ENCODE measurements around the gene C14orf132.
"Not testable (repeated sequence)": the region's sequence is repeated elsewhere in the genome, so short reads cannot be mapped to it uniquely, and the experiment has no call there.

Gene C14orf132

GRCh38 chr14:96066976-96067375 is 27.8 kb downstream of the C14orf132 start:
- no peak for DNase-seq (ENCODE audit: low read depth)
- no peak for TF ChIP-seq CTCF (IDR thresholded peaks at IDR 0.05; ENCODE audit: low read depth, low read length, missing control alignments)
- H3K4me3 ChIP-seq (ENCODE audit: low read depth, low read length) = no peak overlapping the region

GRCh38 chr14:96067985-96068930 is 29.1 kb downstream of the C14orf132 start:
- no peak for TF ChIP-seq CTCF (IDR thresholded peaks at IDR 0.05; ENCODE audit: low read depth, low read length, missing control alignments)
- H3K4me3 ChIP-seq (ENCODE audit: low read depth, low read length) = no peak overlapping the region
- no peak for DNase-seq (ENCODE audit: low read depth)

GRCh38 chr14:96069421-96069820 is 30.3 kb downstream of the C14orf132 start:
- no peak for TF ChIP-seq CTCF (IDR thresholded peaks at IDR 0.05; ENCODE audit: low read depth, low read length, missing control alignments)
- no peak overlapping the region for H3K4me3 ChIP-seq (ENCODE audit: low read depth, low read length)
- DNase-seq (ENCODE audit: low read depth) = no peak

DNA sequence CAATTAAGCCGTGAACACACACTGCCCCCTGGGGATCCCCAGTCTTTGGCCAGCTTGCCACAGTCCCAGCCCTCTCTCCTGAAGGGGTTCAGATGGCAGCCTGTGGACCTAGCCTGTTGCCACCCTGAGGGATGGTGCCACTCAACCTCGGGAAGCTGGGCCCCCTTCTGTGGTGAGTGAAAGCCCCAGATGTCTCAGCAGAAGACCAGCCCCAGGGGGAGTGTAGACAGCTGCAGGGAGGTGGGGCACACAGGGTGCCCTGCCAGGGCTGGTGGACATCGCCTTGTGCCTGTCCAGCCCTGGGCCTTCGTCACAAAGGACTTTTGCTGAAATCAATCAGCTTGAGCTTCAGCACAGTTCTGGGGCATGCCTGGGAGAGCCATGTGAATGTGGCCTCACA is 32.4 kb downstream of the C14orf132 start:
- TF ChIP-seq CTCF (IDR thresholded peaks at IDR 0.05; ENCODE audit: low read depth, low read length, missing control alignments) = no peak
- no peak for DNase-seq (ENCODE audit: low read depth)
- H3K4me3 ChIP-seq (ENCODE audit: low read depth, low read length) = no peak overlapping the region

DNA sequence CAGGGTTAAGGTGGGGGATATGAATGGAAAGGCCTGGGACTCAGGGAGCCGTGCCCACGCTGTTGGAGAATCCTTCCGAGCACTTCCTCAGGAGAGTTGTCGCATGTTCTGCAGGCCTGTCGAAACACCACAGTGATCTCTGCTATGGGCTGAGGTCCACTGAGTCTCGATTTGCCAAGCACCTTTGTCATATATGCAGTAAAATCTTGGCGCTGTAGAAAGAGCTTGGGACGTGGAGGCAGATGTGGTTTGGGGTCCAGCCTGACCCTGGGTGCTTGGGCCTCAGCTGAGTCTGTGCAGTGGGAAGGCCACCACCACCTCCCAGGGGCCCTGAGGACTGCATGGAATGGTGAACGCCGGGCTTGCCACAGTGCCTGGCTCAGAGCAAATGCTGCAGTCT is 32.9 kb downstream of the C14orf132 start:
- H3K4me3 ChIP-seq (ENCODE audit: low read depth, low read length) = no peak overlapping the region
- DNase-seq (ENCODE audit: low read depth) = no peak
- TF ChIP-seq CTCF (IDR thresholded peaks at IDR 0.05; ENCODE audit: low read depth, low read length, missing control alignments) = no peak

DNA sequence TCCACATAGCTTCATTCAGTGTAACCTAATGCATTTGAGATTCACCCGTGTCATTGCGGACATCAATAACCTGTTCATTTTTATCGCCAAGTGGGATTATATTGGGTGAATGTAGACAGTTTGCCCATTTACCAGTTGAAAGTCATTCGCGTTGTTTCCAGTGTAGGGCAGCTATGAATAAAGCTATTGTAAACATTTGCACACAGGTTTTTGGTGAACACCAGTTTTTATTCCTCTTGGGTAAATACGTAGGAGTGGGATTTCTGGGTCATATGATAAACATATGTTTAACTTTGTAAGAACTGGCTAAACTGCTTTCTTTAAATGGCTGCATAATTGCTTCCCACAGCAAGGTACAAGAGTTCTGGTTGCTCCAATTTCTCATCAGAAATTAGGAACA is 33.6 kb downstream of the C14orf132 start:
- no peak for DNase-seq (ENCODE audit: low read depth)
- no peak overlapping the region for H3K4me3 ChIP-seq (ENCODE audit: low read depth, low read length)
- no peak for TF ChIP-seq CTCF (IDR thresholded peaks at IDR 0.05; ENCODE audit: low read depth, low read length, missing control alignments)

- H3K4me3 ChIP-seq (ENCODE audit: low read depth, low read length); DNase-seq (ENCODE audit: low read depth): not testable (repeated sequence)
Measured at GRCh38 chr14:96073260-96074039, 34.3 kb downstream of the C14orf132 start.
